SU-DHL-6 (cell line): ENCODE data around the gene PDZD8.

ENCODE experiments used
- H2AFZ ChIP-seq: fragments of 200-600 bp; sonication (generic); 2 replicates; pipeline ENCODE4 v1.6.1; 2014; ENCODE audit warnings: low read depth, mild to moderate bottlenecking, moderate library complexity, mixed read lengths, antibody characterized with exemption, low read length; ENCODE audit not compliant: severe bottlenecking
- H3F3A ChIP-seq: fragments of 200-600 bp; shearing (Covaris generic); 2 replicates; pipeline ENCODE4 v1.6.0; 2016; ENCODE audit warnings: antibody characterized with exemption, mild to moderate bottlenecking; ENCODE audit not compliant: insufficient read depth
- H3K27ac ChIP-seq: fragments of 200-600 bp; sonication (generic); 2 replicates; pipeline ENCODE4 v1.5.1; 2016; ENCODE audit warnings: low read depth, mild to moderate bottlenecking, low read length, moderate library complexity, mixed read lengths
- H3K27me3 ChIP-seq: fragments of 200-600 bp; sonication (generic), shearing (Covaris generic); 2 replicates; pipeline ENCODE4 v1.6.0; 2014; ENCODE audit warnings: mild to moderate bottlenecking, low read length
- H3K36me3 ChIP-seq: fragments of 200-600 bp; sonication (generic); 2 replicates; pipeline ENCODE4 v1.6.1; 2014; ENCODE audit warnings: mild to moderate bottlenecking, low read length, mixed read lengths
- H3K4me2 ChIP-seq: fragments of 300-600, 200-600 bp; shearing (Covaris generic), sonication (generic); 2 replicates; pipeline ENCODE4 v1.6.0; 2014; ENCODE audit warnings: low read length, low read depth, mild to moderate bottlenecking; ENCODE audit not compliant: poor library complexity, severe bottlenecking
- H3K4me3 ChIP-seq: fragments of 200-600 bp; sonication (generic); 2 replicates; pipeline ENCODE4 v1.5.1; 2014; ENCODE audit warnings: antibody characterized with exemption, low read length, mild to moderate bottlenecking, mixed read lengths; ENCODE audit not compliant: insufficient read depth, poor library complexity, severe bottlenecking
- H3K79me2 ChIP-seq: fragments of 200-600 bp; sonication (generic); 2 replicates; pipeline ENCODE4 v1.6.1; 2014; ENCODE audit warnings: mild to moderate bottlenecking, low read length, moderate library complexity; ENCODE audit not compliant: insufficient read depth
- H3K9ac ChIP-seq: fragments of 200-600 bp; sonication (generic); 2 replicates; pipeline ENCODE4 v1.7.0; 2014; ENCODE audit warnings: mild to moderate bottlenecking, low read length
- H3K9me2 ChIP-seq: fragments of 200-600 bp; sonication (generic); replicated peaks from 2 replicates; pipeline ENCODE4 v1.6.1; 2014; ENCODE audit warnings: low read length; ENCODE audit not compliant: insufficient read depth
- H3K9me3 ChIP-seq: fragments of 200-600 bp; sonication (generic); 2 replicates; pipeline ENCODE4 v1.6.1; 2014; ENCODE audit warnings: low read length, mixed read lengths; ENCODE audit not compliant: insufficient read depth
- H4K20me1 ChIP-seq: fragments of 200-600 bp; sonication (generic); 2 replicates; pipeline ENCODE4 v1.6.1; 2014; ENCODE audit warnings: low read depth, mild to moderate bottlenecking, antibody characterized with exemption, low read length, moderate library complexity, mixed read lengths
- EZH2phosphoT487 ChIP-seq: fragments of 200-600 bp; sonication (generic), shearing (Covaris generic); conservative IDR thresholded peaks from 2 replicates; pipeline ENCODE4 v1.6.1; 2018; ENCODE audit warnings: mild to moderate bottlenecking, antibody characterized with exemption, low read length, moderate library complexity, mixed read lengths
- TF ChIP-seq, protein P1 (sequence below): fragments of 200-600 bp; sonication (generic); IDR thresholded peaks from one replicate; pipeline ENCODE4 v1.5.1; 2017; ENCODE audit warnings: antibody characterized with exemption, mild to moderate bottlenecking, low read length, moderate library complexity; ENCODE audit not compliant: insufficient read depth, poor library complexity, severe bottlenecking

Gene PDZD8

GRCh38 chr10:117272195-117273076 lies 102.8 kb downstream of the PDZD8 start:
- no peaks in the 10 kb centered on the region for H3K27me3 ChIP-seq
- no peak overlapping the region for H3K27ac ChIP-seq
- H4K20me1 ChIP-seq: no peaks in the 10 kb centered on the region
- H3K9ac ChIP-seq: no peak overlapping the region
- H3K9me3 ChIP-seq: no peaks in the 10 kb centered on the region
- H3K79me2 ChIP-seq: no peaks in the 10 kb centered on the region
- no peaks in the 10 kb centered on the region for H3K36me3 ChIP-seq
- no peaks in the 10 kb centered on the region for H3K9me2 ChIP-seq
- H3K4me2 ChIP-seq: no peak overlapping the region
- H3F3A ChIP-seq: no peaks in the 10 kb centered on the region
- H2AFZ ChIP-seq: no peak overlapping the region
- H3K4me3 ChIP-seq: no peak overlapping the region
- TF ChIP-seq EZH2phosphoT487: no peak
- TF ChIP-seq, protein P1, sequence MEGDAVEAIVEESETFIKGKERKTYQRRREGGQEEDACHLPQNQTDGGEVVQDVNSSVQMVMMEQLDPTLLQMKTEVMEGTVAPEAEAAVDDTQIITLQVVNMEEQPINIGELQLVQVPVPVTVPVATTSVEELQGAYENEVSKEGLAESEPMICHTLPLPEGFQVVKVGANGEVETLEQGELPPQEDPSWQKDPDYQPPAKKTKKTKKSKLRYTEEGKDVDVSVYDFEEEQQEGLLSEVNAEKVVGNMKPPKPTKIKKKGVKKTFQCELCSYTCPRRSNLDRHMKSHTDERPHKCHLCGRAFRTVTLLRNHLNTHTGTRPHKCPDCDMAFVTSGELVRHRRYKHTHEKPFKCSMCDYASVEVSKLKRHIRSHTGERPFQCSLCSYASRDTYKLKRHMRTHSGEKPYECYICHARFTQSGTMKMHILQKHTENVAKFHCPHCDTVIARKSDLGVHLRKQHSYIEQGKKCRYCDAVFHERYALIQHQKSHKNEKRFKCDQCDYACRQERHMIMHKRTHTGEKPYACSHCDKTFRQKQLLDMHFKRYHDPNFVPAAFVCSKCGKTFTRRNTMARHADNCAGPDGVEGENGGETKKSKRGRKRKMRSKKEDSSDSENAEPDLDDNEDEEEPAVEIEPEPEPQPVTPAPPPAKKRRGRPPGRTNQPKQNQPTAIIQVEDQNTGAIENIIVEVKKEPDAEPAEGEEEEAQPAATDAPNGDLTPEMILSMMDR: no peak

DNA sequence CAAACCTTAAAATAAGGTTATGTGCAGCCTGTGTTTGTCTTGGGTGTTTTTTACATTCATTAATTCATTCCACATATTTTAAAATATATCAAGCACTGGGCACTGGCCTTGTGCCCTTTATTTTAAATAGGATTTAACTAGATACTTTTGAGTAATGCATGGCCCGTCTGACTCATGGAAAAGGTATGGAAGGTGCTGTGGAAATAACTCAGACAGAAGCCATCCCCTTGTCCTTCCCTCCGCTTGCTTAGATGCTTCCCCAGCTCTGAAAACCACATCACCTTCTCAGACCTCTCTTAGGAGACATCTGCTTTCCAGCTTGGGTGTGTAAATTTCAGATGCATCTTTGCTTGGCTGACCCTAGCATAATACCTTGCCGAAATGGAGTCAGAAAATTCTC lies 103.8 kb downstream of the PDZD8 start:
- no peaks in the 10 kb centered on the region for H3K9me2 ChIP-seq
- H3K27me3 ChIP-seq: no peaks in the 10 kb centered on the region
- no peak overlapping the region for H2AFZ ChIP-seq
- no peak overlapping the region for H3K4me3 ChIP-seq
- H3K36me3 ChIP-seq: no peaks in the 10 kb centered on the region
- no peaks in the 10 kb centered on the region for H4K20me1 ChIP-seq
- no peaks in the 10 kb centered on the region for H3K9me3 ChIP-seq
- no peaks in the 10 kb centered on the region for H3F3A ChIP-seq
- H3K9ac ChIP-seq: no peak overlapping the region
- H3K27ac ChIP-seq: no peak overlapping the region
- no peaks in the 10 kb centered on the region for H3K79me2 ChIP-seq
- TF ChIP-seq EZH2phosphoT487: no peak
- TF ChIP-seq, protein P1: no peak
- no peak overlapping the region for H3K4me2 ChIP-seq

DNA sequence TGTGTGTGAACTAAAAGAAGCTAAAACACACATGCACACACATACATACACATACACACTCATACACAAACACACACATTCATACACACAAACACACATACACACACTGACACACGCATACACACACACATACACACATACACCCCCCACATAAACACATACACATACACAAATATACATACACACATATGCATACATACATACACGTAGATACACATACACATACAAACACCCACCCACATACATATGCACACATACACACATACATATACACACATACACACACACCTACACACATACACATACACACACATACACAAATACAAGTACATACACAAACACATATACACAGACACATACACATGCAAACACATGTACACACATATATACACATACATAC lies 106.3 kb downstream of the PDZD8 start:
- Histone ChIP-seq H3K27me3 (no peaks in the 10 kb centered on the region), H2AFZ (no peak overlapping the region), H3K36me3 (no peaks in the 10 kb centered on the region), H3K27ac (no peak overlapping the region), H3K79me2 (no peaks in the 10 kb centered on the region), H3K4me3 (no peak overlapping the region), H3K4me2 (no peak overlapping the region), H3K9me3 (no peaks in the 10 kb centered on the region), H3K9me2 (no peaks in the 10 kb centered on the region), H4K20me1 (no peaks in the 10 kb centered on the region), H3K9ac (no peak overlapping the region), H3F3A (no peaks in the 10 kb centered on the region)
- no peak for TF ChIP-seq EZH2phosphoT487
- TF ChIP-seq, protein P1: no peak
